GM12878 (cell line): Measurements from ENCODE around the gene GATAD2B. TPM values are rescaled to one million over a fixed set of nuclear protein-coding genes. Genes with fewer than 3 reads are reported as not detected.

Experiments
- ATAC-seq: fragments of 200-7000 bp; cut with Tn5 transposase; 3 replicates; pipeline ENCODE4 v1.9.1; 2020; ENCODE audit warnings: mild to moderate bottlenecking, moderate library complexity
- BruUV-seq: library from RNA; stranded (reverse); fragments of 400-500 nt; replicated peaks from 2 replicates; lab custom pipeline; 2021; lab: Mats Ljungman, UMichigan
- CTCF ChIA-PET: fragments of 300-600 bp; sonication (Branson Sonifier 250); formaldehyde crosslinking; extraction: SDS; loops from one replicate; lab custom pipeline; 2021; ENCODE audit warnings: inconsistent platforms; lab: Yijun Ruan, JAX
- POLR2A ChIA-PET: fragments of 350-600 bp; formaldehyde crosslinking; extraction: SDS; loops from one replicate; lab custom pipeline; 2021; ENCODE audit warnings: inconsistent platforms; lab: Charles Lee
- RAD21 ChIA-PET: fragments of 300-600 bp; sonication (Branson Sonifier 250); formaldehyde crosslinking; loops from one replicate; lab custom pipeline; 2023; ENCODE audit warnings: antibody characterized with exemption; ENCODE audit not compliant: unreplicated experiment; lab: Charles Lee
- SMC1A ChIA-PET: fragments of 300-600 bp; sonication (Branson Sonifier 250); formaldehyde crosslinking; loops from one replicate; lab custom pipeline; 2023; ENCODE audit not compliant: unreplicated experiment, uncharacterized antibody; lab: Charles Lee
- DNase-seq: peaks from one replicate; pipeline ENCODE4 v3.0.0-alpha.2; 2011; ENCODE audit warnings: low read depth, low spot score
- FAIRE-seq: peaks from 3 replicates; lab custom pipeline; 2011; peaks lifted over from hg19 to GRCh38; lab: Jason Lieb, UNC
- H2AFZ ChIP-seq: 2 replicates; pipeline ENCODE4 v1.6.0; 2011; ENCODE audit warnings: low read depth, low read length, control low read depth; ENCODE audit not compliant: control insufficient read depth
- H3K27ac ChIP-seq: 2 replicates; pipeline ENCODE4 v1.5.1; 2011; ENCODE audit warnings: control low read depth; ENCODE audit not compliant: control insufficient read depth, insufficient read depth
- H3K27me3 ChIP-seq, 2 experiments: replicated peaks in 1 of 2; 2 replicates each; pipeline versions ENCODE4 v1.6.0 to v1.6.1; 2011; ENCODE audit warnings: low read length in 1 of 2; ENCODE audit not compliant: control insufficient read depth in 2 of 2, insufficient read depth in 2 of 2
- H3K36me3 ChIP-seq, 2 experiments: 2 replicates each; pipeline ENCODE4 v1.5.1; 2011; ENCODE audit warnings: low read length in 1 of 2; ENCODE audit not compliant: control insufficient read depth in 2 of 2, insufficient read depth in 2 of 2
- H3K4me1 ChIP-seq: 2 replicates; pipeline ENCODE4 v1.6.1; 2011; ENCODE audit warnings: mild to moderate bottlenecking, low read length, moderate library complexity, mixed read lengths; ENCODE audit not compliant: control insufficient read depth, insufficient read depth
- H3K4me2 ChIP-seq: 2 replicates; pipeline ENCODE4 v1.6.0; 2011; ENCODE audit warnings: control low read depth; ENCODE audit not compliant: control insufficient read depth, insufficient read depth
- H3K4me3 ChIP-seq: fragments of 200-600 bp; sonication (generic); 2 replicates; pipeline ENCODE4 v1.5.1; 2016
- H3K79me2 ChIP-seq: 2 replicates; pipeline ENCODE4 v1.6.0; 2011; ENCODE audit warnings: low read length; ENCODE audit not compliant: control insufficient read depth, insufficient read depth
- H3K9ac ChIP-seq: 2 replicates; pipeline ENCODE4 v1.8.0; 2011; ENCODE audit warnings: low read length, control low read depth, mixed read lengths; ENCODE audit not compliant: control insufficient read depth, insufficient read depth
- H3K9me3 ChIP-seq: replicated peaks from 3 replicates; pipeline ENCODE4 v1.5.1; 2011; ENCODE audit warnings: mild to moderate bottlenecking, low read length; ENCODE audit not compliant: control insufficient read depth, insufficient read depth
- H4K20me1 ChIP-seq: 2 replicates; pipeline ENCODE4 v1.6.0; 2011; ENCODE audit not compliant: control insufficient read depth, insufficient read depth
- MEF2B ChIP-seq: fragments of 450-650 bp; IDR thresholded peaks from 2 replicates; pipeline ENCODE4 v1.6.1; 2018; ENCODE audit warnings: mild to moderate bottlenecking, moderate library complexity; ENCODE audit not compliant: partially characterized antibody, poor library complexity, severe bottlenecking
- RB1 ChIP-seq: fragments of 450-650 bp; formaldehyde crosslinking; IDR thresholded peaks from 2 replicates; pipeline ENCODE4 v1.6.1; 2017; ENCODE audit warnings: mild to moderate bottlenecking, borderline replicate concordance
- WGBS: methylation state at CpG from one replicate; pipeline ENCODE4 v1.1.6; 2016; ENCODE audit warnings: low lambda C conversion rate; ENCODE audit not compliant: insufficient replicate concordance, insufficient coverage; ENCODE audit errors: missing lambda C conversion rate; 5-methylcytosine and 5-hydroxymethylcytosine counted together
- in situ Hi-C: fragments of 300-500 bp; cut with MboI; formaldehyde crosslinking; loops from 9 replicates; pipeline ENCODE4 v1.14.3; 2018; ENCODE audit warnings: mixed read lengths
- intact Hi-C: fragments of 100-400 bp; cut with micrococcal nuclease; formaldehyde crosslinking; loops from one replicate; pipeline ENCODE4 v1.14.2; 2022; ENCODE audit not compliant: unreplicated experiment
- polyA plus RNA-seq, 11 experiments: library from polyadenylated mRNA; depleted of rRNA in 4 of 11; unstranded in 6 of 11; stranded (reverse) in 5 of 11; fragments of >200 nt; fragmentation: Nextera tagmentation in 4 of 11; fragmentation: Illumina TruSeq in 1 of 11; extraction: Ambion mirVana in 4 of 11; extraction: Trizol in 1 of 11; gene quantifications; 1 replicate in 1 of 11; 2 replicates in 10 of 11; pipeline versions ENCODE4 v1.2.1 to v1.2.3, GENCODE V29; 2011 to 2016; ENCODE audit warnings: inconsistent platforms in 2 of 11, missing spikeins in 2 of 11, low read depth in 1 of 11
- total RNA-seq, 4 experiments: library from RNA; depleted of rRNA in 3 of 4; stranded (reverse); fragments of >200 nt in 3 of 4; fragmentation: Illumina TruSeq in 1 of 4; extraction: Trizol in 1 of 4; gene quantifications; 2 replicates each; pipeline versions ENCODE4 v1.2.1 to v1.2.3, GENCODE V29; 2013 to 2021
- TF ChIP-seq, protein P1 (sequence below): IDR thresholded peaks from 2 replicates; pipeline ENCODE4 v1.6.1; 2012; ENCODE audit warnings: improper control_type of control experiment, low read depth, low read length; ENCODE audit not compliant: insufficient replicate concordance

The GATAD2B gene
- total and polyA plus RNA-seq, 10 of the 15 experiments (the other 5 are each of a cell fraction or from before 2014, with no cell fraction given): 2.4 to 63.1 (median 8.7) TPM

DNA sequence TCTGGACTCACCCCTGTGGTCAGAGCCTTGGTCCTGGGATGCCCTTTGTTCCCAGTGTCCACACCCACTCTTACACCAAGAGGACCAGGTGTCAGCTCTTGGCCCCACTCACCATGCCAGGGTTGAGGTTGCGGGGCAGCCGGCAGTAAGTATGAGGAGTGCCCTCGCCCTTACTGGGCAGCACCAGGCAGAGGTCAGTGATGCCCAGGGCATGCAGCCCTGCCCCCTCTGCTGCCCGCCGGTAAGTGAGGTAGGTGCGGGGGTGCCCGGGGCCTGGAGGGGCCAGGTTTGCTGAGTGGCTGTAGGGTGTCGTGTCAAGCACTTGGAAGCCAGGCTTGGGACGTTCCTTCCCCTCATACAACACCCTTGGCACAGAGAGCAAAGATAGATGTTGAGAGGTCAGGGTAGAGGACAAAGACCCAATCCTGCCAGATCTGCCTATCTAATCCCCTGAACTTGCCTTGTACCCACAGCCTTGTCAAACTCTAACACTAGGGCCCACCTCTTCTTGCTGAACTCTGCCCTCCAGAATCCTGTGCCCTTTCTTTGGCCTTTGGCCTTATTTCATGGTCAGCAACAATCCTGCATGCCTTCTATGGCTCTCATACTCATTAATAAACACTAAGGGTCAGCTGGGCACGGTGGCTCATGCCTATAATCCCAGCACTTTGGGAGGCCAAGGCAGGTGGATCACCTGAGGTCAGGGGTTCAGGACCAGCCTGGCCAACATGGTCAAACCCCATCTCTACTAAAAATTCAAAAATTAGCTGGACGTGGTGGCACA is 20.2 kb upstream of the GATAD2B start (continued):
- TF ChIP-seq, protein P1, sequence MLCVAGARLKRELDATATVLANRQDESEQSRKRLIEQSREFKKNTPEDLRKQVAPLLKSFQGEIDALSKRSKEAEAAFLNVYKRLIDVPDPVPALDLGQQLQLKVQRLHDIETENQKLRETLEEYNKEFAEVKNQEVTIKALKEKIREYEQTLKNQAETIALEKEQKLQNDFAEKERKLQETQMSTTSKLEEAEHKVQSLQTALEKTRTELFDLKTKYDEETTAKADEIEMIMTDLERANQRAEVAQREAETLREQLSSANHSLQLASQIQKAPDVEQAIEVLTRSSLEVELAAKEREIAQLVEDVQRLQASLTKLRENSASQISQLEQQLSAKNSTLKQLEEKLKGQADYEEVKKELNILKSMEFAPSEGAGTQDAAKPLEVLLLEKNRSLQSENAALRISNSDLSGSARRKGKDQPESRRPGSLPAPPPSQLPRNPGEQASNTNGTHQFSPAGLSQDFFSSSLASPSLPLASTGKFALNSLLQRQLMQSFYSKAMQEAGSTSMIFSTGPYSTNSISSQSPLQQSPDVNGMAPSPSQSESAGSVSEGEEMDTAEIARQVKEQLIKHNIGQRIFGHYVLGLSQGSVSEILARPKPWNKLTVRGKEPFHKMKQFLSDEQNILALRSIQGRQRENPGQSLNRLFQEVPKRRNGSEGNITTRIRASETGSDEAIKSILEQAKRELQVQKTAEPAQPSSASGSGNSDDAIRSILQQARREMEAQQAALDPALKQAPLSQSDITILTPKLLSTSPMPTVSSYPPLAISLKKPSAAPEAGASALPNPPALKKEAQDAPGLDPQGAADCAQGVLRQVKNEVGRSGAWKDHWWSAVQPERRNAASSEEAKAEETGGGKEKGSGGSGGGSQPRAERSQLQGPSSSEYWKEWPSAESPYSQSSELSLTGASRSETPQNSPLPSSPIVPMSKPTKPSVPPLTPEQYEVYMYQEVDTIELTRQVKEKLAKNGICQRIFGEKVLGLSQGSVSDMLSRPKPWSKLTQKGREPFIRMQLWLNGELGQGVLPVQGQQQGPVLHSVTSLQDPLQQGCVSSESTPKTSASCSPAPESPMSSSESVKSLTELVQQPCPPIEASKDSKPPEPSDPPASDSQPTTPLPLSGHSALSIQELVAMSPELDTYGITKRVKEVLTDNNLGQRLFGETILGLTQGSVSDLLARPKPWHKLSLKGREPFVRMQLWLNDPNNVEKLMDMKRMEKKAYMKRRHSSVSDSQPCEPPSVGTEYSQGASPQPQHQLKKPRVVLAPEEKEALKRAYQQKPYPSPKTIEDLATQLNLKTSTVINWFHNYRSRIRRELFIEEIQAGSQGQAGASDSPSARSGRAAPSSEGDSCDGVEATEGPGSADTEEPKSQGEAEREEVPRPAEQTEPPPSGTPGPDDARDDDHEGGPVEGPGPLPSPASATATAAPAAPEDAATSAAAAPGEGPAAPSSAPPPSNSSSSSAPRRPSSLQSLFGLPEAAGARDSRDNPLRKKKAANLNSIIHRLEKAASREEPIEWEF: no peak

DNA sequence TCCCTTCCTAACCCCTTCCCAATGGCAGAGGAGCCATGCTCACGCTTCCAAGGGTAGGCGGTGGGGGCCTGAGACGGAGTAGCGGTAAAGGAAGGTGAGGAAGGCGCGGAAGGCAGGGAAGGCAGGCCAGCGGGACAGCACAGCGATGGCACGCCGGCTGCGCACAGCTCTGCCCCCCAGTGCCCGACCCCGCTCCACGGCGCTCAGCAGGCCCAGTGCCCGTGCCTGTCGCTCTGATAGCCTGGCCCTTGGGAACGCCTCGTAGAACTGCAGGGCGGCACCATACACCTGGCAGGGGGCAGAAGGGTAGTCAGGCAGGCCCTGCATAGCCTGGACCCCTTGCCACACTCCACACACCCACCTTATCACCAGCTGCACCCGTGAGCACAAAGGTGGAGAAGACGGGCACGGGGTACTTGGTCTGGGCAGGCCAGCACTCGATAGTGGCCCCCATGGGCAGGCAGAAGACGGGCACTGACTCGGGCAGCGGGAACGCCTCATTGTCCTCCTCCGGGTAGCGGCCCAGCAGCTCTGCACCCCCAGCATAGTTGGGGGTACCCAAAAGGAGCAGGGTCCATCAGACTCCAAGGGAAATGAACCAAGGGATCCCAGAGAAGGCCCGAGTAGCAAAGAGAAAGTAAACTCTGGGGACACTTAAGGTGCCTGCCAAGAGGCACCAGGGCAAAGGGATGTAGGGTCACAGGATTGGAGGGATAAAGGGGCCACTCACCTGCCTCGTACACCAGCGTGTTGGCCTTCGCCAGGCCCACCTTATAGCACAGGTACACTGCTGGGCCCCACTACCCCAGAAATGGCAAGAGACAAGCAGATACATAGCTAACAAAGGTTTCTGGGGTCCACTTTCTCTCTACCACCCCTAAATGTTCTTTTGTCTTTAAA is 19.3 kb upstream of the GATAD2B start:
- Histone ChIP-seq H2AFZ (no peak overlapping the region), H3K27me3 (no peaks in the 10 kb centered on the region), H4K20me1 (no peaks in the 10 kb centered on the region), H3K4me3 (no peak overlapping the region), H3K4me2 (no peak overlapping the region), H3K9ac (no peak overlapping the region), H3K27ac (no peak overlapping the region), H3K9me3 (no peaks in the 10 kb centered on the region), H3K4me1 (peaks cover 15% of the 10 kb centered on the region), H3K36me3 (peaks cover 12 to 16% of the 10 kb centered on the region in 2 experiments; a peak in 3 of 4 replicates), H3K79me2 (peaks cover 28% of the 10 kb centered on the region)
- ChIA-PET SMC1A (interaction anchor here (1.7 kb wide), 1 partner anchor 54 kb away, joined by 3 read pairs; no protein-coding TSS in a partner anchor), CTCF (no interaction called here), RAD21 (no interaction called here), POLR2A (interaction anchor here (5.3 kb wide), 1 partner anchor 18 kb away, joined by 83 read pairs; the partner anchor contains the start of gene GATAD2B)
- intact Hi-C loops: no loop called here
- no peak for DNase-seq
- 95% methylated on average over 34 of the region's 34 CpGs for WGBS
- BruUV-seq: no TSS peak
- ATAC-seq: no peak
- TF ChIP-seq RB1: no peak
- no peak for TF ChIP-seq MEF2B
- in situ Hi-C loops: no loop called here
- FAIRE-seq: no peak
